IPS-NIHi11 (cell line): ENCODE results near the gene TCF7L1.
"Not testable (repeated sequence)": the region's sequence is repeated elsewhere in the genome, so short reads cannot be mapped to it uniquely, and the experiment has no call there.

ENCODE experiments used
- DNase-seq: peaks from one replicate; pipeline ENCODE4 v3.0.0; 2012; ENCODE audit warnings: mixed read lengths, low spot score

Gene TCF7L1

GRCh38 chr2:85131116-85131515, 2.1 kb upstream of the TCF7L1 start:
- DNase-seq, result no peak

GRCh38 chr2:85132397-85132796, 795 bp upstream of the TCF7L1 start:
- peak; percentile 39 for DNase-seq

GRCh38 chr2:85133751-85134254, 611 bp downstream of the TCF7L1 start:
- peak; percentile 62 for DNase-seq

GRCh38 chr2:85134255-85134895, 1.2 kb downstream of the TCF7L1 start:
- peak; percentile 49 for DNase-seq

GRCh38 chr2:85134896-85135659, 1.9 kb downstream of the TCF7L1 start:
- DNase-seq, result peak; percentile 79

GRCh38 chr2:85135660-85135914, 2.4 kb downstream of the TCF7L1 start:
- DNase-seq, result no peak

- DNase-seq, result no peak
Observed at GRCh38 chr2:85137156-85137555, 4.0 kb downstream of the TCF7L1 start.

- DNase-seq, result no peak
Observed at GRCh38 chr2:85143463-85144082, 10.4 kb downstream of the TCF7L1 start.

- no peak for DNase-seq
Observed at GRCh38 chr2:85145116-85145820, 12.1 kb downstream of the TCF7L1 start.

- DNase-seq, result no peak
Observed at GRCh38 chr2:85148190-85148589, 15.0 kb downstream of the TCF7L1 start.

GRCh38 chr2:85151026-85151425, 17.8 kb downstream of the TCF7L1 start:
- DNase-seq, result no peak

- no peak for DNase-seq
Observed at GRCh38 chr2:85152895-85153294, 19.7 kb downstream of the TCF7L1 start.

- no peak for DNase-seq
Observed at GRCh38 chr2:85154048-85154753, 21.0 kb downstream of the TCF7L1 start.

- not testable (repeated sequence) for DNase-seq
Observed at GRCh38 chr2:85155082-85155481, 21.9 kb downstream of the TCF7L1 start.

GRCh38 chr2:85156153-85156552, 23.0 kb downstream of the TCF7L1 start:
- no peak for DNase-seq

- DNase-seq, result no peak
Observed at GRCh38 chr2:85156619-85157018, 23.4 kb downstream of the TCF7L1 start.

- DNase-seq, result no peak
Observed at GRCh38 chr2:85157345-85157744, 24.2 kb downstream of the TCF7L1 start.

- DNase-seq, result no peak
Observed at GRCh38 chr2:85158559-85159273, 25.5 kb downstream of the TCF7L1 start.

- no peak for DNase-seq
Observed at GRCh38 chr2:85159589-85159988, 26.4 kb downstream of the TCF7L1 start.

GRCh38 chr2:85160966-85161960, 28.1 kb downstream of the TCF7L1 start:
- peak; percentile 55 for DNase-seq
